Activated T-cell treated with anti-CD3 and anti-CD28 coated beads, Interleukin-2, amount 50 U/mL, for 48 hours (primary cell): ENCODE results near the gene SLC16A3.

ENCODE experiments used
- DNase-seq, 2 experiments: peaks; one replicate each; pipeline ENCODE4 v3.0.0-alpha.2; 2020

Gene SLC16A3

DNA sequence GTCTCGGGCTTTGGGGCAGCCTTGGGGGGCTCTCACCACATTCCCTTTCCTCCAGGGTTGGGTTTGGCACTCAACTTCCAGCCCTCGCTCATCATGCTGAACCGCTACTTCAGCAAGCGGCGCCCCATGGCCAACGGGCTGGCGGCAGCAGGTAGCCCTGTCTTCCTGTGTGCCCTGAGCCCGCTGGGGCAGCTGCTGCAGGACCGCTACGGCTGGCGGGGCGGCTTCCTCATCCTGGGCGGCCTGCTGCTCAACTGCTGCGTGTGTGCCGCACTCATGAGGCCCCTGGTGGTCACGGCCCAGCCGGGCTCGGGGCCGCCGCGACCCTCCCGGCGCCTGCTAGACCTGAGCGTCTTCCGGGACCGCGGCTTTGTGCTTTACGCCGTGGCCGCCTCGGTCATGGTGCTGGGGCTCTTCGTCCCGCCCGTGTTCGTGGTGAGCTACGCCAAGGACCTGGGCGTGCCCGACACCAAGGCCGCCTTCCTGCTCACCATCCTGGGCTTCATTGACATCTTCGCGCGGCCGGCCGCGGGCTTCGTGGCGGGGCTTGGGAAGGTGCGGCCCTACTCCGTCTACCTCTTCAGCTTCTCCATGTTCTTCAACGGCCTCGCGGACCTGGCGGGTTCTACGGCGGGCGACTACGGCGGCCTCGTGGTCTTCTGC, 8.4 kb downstream of the SLC16A3 start:
- no peak for DNase-seq

DNA sequence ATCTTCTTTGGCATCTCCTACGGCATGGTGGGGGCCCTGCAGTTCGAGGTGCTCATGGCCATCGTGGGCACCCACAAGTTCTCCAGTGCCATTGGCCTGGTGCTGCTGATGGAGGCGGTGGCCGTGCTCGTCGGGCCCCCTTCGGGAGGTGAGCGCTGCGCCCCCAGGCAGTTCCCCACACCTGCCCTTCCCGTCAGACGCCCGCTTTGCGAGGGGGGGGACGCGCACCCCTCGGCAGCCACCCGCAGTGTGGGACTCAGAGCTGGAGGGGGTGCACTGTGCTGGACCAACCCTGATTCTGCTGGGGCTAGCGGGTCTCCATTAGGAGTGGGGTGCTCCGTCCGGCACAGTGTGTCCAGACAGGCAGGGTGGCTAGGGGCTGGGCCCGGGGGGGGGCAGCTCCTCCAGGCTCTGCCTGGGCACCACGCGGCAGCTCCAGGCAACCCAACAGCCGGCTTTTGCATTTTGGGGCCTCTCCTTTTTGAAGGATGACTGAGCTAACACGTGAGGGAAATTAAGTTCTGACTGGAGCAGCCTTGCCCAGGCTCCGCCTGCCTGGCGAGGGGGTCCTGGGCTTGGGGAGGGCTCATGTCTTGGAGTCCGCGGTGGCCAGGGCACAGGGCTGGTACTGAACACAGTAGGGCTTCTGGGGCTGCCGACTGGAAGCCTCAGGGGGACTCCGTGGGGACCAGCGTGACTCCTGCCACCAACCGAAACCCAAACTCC, 9.1 kb downstream of the SLC16A3 start:
- no peak for DNase-seq

GRCh38 chr17:82238472-82239201, 9.8 kb downstream of the SLC16A3 start:
- peak; percentile 79 to 81 for DNase-seq

- DNase-seq: peak in 1 of 2 experiments; percentile 26
Measured at GRCh38 chr17:82239401-82239925, 10.6 kb downstream of the SLC16A3 start.

GRCh38 chr17:82239926-82240505, 11.2 kb downstream of the SLC16A3 start:
- no peak for DNase-seq

DNA sequence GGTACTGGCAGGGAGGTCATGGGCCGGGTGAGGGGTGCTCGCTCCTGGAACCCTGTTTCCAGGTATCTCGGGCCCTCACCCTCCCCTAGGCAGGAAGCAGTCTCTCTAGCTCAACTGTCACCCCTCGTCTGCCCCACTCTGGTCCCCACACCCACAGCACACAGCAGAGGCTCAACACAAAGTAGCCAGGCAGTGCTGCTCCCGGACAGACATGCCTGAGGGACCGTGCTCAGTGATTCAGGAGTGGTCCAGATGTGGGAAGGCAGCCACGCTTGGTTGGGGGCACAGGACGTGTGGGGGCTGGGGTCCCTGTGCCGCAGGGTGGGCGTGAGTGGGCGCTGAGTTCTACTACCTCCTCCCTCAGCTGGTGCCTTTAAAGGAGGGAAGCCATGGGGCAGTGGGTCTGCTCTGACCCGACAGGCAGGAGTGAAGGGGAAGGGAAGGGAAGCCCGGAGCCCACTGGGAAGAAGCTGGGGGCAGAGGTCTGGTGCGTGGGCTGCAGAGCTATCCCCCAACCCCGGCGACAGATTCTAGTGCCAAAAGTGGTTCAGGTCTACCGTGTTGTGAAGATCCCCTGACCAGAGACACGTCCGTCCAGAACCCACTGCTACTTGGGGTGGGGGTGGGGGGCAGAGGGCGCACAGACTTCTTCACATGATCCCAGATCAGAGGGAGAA, 11.8 kb downstream of the SLC16A3 start:
- no peak for DNase-seq

GRCh38 chr17:82241183-82241925, 12.5 kb downstream of the SLC16A3 start:
- peak; percentile 69 to 72 for DNase-seq

DNA sequence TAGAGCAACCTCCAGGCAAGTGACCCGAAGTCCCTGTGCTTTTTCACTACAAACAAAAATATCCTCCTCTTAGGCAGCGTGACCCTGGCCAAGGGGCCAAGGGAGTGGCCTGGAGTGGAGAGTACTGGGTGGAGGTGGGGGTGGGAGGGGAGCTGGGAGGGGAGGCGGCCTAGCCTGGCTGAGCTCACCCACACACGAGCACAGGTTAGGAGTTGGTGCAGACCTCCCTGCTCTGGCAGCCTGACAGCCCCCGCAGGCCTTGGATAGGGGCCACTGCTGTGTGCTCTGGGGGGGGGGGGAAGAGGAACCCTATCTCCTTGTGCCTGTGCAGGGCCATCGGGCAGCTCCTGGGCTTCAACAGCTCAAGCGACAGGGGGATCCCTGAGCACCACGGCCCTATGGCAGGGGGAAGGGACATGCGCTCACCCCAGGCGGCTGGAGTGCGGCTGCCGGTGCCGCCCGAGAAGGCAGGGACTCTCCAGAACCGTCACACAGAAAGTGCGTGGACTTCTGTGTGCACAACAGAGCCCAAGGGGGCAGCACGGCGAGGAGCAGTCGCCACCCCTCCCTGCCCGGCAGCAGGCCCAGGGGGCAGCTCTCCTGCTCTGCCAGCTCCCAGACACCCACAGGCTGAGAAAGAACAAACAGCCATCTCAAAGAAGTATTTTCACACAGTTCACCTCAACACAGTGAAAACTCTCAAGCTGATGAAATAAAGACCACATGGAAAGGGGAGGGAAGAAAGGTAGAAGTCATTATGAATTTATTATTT, 13.3 kb downstream of the SLC16A3 start:
- DNase-seq: no peak

DNA sequence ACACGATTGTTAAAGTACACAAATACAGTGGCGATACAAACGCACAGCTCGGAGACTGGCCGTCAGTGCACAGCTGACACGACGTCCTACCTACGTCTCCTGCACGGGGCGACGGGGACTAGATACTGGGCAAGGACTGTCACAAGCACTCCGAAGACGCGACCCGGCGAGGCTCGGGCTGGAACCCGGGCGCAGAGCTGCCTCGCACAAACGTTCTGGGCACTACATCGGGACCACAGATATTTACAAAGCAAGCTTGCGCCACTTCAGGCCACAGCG, 13.8 kb downstream of the SLC16A3 start:
- DNase-seq: no peak

GRCh38 chr17:82242977-82243647, 14.3 kb downstream of the SLC16A3 start:
- DNase-seq: no peak

- no peak for DNase-seq
Measured at GRCh38 chr17:82243648-82244412, 15.0 kb downstream of the SLC16A3 start.

- peak; percentile 55 to 60 for DNase-seq
Measured at GRCh38 chr17:82244413-82245133, 15.7 kb downstream of the SLC16A3 start.

DNA sequence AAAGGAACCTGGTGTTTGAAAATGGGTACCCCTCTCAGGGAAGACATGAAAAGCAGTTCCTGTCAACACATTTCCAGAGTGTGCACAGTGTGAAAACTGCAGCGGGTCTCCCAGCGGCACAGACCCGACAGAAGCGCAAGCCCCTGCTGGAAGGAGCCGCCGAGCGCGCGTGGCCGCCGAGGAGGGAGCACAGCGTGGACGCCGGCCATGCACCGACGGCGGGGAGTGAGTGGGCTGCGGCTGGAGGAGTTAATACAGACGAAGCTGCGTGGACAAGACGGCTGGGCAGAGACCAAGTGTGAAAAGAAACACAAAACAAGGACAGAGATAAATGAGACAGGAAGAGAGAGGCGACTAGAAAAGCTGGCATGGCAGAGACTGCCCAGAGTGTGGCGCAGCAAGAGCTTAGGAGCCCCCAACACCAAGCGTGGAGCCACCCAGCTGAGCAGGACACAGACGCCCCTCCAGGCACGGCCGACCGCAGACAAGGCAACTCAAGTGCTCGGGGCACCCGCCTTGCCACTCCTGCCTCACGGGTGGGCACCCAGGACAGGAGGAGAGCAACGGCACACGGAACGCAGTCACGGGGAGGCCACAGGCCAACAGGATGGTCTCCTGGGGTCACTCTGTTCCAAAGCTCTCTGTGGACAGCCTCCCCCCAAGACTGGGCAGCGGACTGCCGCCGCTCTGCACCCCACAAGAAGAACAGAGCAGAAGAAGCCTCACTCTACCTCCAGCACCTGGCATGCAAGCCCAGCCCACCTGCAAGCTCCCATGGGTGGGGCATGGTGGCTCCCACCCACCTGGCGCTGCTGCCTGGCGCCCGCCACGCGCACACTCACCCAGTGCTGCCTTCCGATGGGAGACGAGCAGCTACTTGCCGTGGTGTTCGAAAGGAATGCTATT, 16.5 kb downstream of the SLC16A3 start:
- DNase-seq: no peak

DNA sequence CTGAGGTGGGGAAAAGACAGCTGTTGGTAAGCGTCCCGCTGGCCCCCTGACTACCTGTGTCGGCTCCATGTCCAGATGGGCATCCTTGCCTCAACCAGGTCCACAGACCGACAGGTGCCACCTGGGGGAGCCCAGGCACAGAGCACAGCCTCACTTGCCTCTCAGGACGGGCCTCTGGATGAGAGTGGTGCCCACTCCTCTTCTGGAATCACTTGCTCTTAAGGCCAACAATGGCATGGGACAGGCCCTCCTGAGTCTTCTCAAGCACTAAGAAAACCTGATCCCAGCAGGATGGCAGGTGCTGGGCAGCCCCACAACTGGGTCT, 17.2 kb downstream of the SLC16A3 start:
- DNase-seq: no peak

DNA sequence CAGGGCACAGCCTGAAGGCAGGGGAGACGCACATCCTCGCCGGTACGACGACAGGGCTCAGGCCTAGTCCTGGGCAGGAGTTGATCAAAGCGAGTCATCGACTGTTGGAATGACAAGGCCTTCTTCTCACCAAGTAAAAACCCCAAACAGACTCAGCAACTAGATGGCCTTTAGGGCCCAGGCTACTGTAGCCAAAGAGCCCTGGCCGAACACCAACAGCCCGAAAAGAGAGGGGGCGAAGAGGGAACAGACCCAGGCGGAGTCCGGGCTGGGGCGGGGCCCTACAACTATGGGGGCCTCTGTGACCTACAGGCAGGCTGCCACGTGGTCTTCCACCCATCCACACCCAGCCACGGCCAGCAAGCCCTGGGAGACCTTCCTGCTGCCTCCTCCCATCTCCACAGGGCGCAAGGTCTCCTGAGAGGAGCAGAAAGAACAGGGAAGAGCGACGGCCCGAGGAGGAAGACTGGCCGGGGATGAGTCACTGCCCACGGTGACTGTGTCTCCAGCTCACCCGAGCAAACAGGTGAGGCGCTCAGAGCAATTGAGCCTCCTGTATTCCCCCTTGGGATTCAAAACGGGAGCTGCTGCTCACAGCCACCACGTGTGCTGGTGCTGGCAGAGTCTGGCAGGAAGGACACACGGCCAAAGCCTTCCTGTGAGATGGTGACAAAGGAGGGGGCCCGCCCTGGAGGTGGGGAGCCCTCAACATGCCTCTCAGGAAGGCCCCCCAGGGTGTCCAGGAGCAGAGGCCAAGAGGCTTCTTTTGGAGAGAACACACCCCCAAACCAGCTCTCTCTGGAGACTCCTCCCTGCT, 17.7 kb downstream of the SLC16A3 start:
- DNase-seq: no peak

GRCh38 chr17:82247182-82247823, 18.5 kb downstream of the SLC16A3 start:
- no peak for DNase-seq
